GM19438 (cell line): ENCODE data around the gene MLF2.

Source experiments
- ATAC-seq: cut with Tn5 transposase; IDR thresholded peaks from one replicate; pipeline ENCODE4 v1.9.1; 2021; ENCODE audit warnings: low read depth; ENCODE audit not compliant: unreplicated experiment

Gene MLF2

DNA sequence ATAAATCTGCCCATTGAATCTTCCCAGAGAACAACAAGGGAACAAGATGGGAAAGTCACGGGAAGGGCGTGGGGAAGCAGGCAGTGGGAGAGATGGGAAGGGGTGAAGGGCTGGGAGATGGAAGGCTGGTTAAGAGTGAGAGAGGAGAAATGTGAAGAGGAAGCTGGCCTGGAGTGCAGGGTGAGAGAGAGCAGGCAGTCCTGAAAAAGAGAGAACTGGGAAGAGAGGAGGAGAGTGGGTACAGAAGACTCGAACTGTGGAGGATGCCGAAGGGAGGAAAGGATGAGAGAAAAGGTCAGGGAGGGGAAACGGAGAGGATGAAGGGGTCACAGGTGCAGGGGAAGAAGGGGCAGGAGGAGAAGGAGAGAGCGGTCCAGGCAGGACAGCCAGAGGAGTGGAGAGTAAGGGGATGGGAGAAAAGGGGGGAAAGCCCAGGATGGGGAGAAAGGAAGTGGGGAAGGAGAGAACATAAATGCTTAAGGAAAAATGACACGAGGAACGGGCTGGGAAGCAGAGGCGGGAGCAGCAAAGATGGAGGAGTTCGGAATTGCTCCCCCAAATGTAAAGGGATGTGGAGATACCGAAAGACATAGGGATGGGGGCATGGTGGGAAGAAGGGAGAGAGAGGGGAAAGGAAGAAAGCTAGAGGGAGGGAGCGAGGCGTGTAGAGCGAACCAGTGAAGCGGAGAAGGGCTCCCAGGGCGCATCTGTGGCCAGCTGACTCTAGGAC, 53.5 kb downstream of the MLF2 start:
- no peak for ATAC-seq

DNA sequence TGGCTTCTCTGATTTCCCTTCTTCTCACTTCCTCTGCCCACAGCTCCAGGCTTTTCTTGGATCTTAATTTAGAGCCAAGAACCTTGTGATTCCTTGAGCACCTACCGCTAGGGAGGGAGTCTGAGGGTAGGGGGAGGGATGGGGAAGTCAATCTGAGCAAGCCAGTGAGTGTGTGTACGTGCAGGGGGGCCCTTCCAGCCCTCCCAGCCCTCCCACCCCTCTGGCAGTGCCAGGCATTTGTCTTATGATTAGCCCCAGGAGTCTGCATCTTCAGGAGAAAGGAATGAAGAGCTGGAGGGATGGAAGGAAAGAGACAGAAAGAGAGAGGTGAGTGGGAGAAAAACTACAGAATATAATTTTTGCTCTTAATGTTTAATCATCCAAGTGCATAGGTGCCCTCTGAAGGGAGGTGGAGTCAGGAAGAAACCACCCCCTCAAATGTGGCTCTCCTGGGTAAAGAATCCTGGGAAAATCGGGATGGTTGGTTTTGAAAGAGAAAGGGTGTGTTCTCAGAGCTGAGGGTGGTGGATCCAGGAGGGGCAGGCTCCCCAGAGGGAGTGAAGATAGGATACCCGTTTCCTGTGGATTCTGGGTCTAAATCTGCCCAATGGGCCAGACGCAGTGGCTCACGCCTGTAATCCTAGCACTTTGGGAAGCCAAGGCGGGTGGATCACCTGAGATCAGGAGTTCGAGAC, 54.4 kb downstream of the MLF2 start:
- no peak for ATAC-seq
